Activated naive CD8-positive, alpha-beta T cell (primary cell): ENCODE measurements around the gene DFFA.

Source experiments
- H3K27ac Mint-ChIP-seq: one replicate; pipeline ENCODE4 v1.8.0; 2021; ENCODE audit warnings: mixed read lengths
- H3K27me3 Mint-ChIP-seq: one replicate; pipeline ENCODE4 v1.8.0; 2021; ENCODE audit warnings: mixed read lengths
- H3K36me3 Mint-ChIP-seq: one replicate; pipeline ENCODE4 v1.8.0; 2021; ENCODE audit warnings: mixed read lengths
- H3K4me1 Mint-ChIP-seq: one replicate; pipeline ENCODE4 v1.8.0; 2021; ENCODE audit warnings: low read depth, mixed read lengths
- H3K4me3 Mint-ChIP-seq: one replicate; pipeline ENCODE4 v1.8.0; 2021; ENCODE audit warnings: mild to moderate bottlenecking, mixed read lengths
- H3K9me3 Mint-ChIP-seq: one replicate; pipeline ENCODE4 v1.8.0; 2021; ENCODE audit warnings: low read depth, mixed read lengths

Gene DFFA

DNA sequence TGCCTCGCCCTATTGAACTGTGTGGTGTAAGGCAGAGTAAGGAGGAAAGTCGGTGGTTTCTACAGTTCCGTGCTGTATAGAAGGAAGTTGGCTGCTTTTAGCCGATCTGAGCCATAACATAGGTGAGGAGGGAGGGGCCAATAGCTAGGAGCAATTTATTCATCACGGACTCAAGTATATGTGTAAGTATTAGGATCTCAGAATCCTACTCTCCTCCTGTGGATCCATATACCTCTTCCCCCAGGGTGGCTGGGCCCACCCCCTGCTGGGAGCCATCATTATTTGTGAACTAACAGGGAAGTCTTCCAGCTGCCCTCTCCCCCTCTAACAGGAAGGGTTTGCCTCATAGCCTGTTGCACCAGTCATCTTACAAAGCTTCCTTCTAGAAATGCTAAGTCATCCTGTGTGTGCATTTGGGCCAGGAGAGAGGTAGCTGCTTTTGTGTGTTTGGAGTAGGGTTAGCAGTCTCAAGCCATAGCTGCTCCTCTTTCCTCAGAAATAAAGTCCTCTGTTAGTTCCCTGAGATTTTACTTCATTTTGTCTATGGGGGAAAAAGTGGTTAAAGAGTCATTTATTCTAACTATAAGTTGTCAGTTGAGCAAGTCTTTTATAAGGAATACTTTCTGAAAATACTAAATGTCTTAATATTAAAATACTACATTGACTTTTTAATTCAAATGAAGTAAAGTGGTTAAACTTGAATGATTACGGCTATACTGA, 57.0 kb downstream of the DFFA start:
- peaks cover 9% of the 10 kb centered on the region for H3K4me1 Mint-ChIP-seq
- H3K9me3 Mint-ChIP-seq = no peaks in the 10 kb centered on the region
- peak overlapping the region; percentile 78 for H3K27ac Mint-ChIP-seq
- peaks cover 13% of the 10 kb centered on the region for H3K36me3 Mint-ChIP-seq
- no peaks in the 10 kb centered on the region for H3K27me3 Mint-ChIP-seq
- no peak overlapping the region for H3K4me3 Mint-ChIP-seq

DNA sequence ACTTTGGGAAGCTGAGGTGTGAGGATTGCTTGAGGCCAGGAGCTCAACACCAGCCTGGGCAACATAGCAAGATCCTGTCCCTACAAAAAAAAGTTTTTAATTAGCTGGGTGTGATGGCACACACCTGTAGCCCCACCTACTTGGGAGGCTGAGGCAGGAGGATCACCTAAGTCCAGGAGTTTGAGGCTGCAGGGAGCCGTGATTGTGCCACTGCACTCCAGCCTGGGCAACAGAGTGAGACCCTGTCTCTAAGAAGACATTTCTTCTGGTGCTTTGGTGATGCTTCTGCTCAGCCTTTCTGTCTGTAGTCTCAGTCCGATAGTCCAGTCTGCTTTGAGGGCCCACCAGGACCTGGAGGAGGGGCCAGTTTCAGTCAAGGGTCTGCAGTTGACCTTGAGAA, 65.1 kb downstream of the DFFA start:
- peaks cover 3% of the 10 kb centered on the region for H3K4me1 Mint-ChIP-seq
- H3K27ac Mint-ChIP-seq = no peak overlapping the region
- no peak overlapping the region for H3K4me3 Mint-ChIP-seq
- no peaks in the 10 kb centered on the region for H3K9me3 Mint-ChIP-seq
- H3K36me3 Mint-ChIP-seq = peaks cover 12% of the 10 kb centered on the region
- no peaks in the 10 kb centered on the region for H3K27me3 Mint-ChIP-seq
